ENCODE data around the gene KATNBL1. TPM values are rescaled to one million over a fixed set of nuclear protein-coding genes. Genes with fewer than 3 reads are reported as not detected.

KATNBL1 gene
- total and polyA plus RNA-seq, 7 experiments from 2014 or later, result 21.8 to 41.1 (median 33.0) TPM

DNA sequence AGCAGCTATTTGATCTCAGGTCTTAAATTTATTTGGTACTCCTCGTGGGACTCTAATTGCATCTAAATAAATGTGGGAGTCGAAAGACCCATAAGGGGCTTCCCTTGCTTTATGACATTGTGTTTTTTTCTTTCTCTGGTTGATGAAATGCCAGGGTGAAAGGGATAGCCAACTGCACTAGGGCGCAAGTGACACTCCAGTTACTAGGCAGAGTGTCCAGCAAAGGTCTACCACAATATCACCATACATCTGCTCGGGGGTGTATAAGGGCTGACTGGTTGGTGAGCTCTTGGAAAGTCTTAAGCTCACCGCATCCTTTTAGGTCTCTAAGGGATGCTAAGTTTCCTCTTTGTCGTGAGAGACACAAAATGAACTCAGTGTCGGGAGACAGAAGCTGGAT, 54.0 kb downstream of the KATNBL1 start:
- Histone ChIP-seq H3K27me3 (ENCODE audit: control insufficient read depth in 2 of 2, insufficient read depth in 2 of 2, low read length in 2 of 2) (no peaks in the 10 kb centered on the region), H3K36me3 (ENCODE audit: control insufficient read depth in 2 of 3, insufficient read depth in 3 of 3, low read length in 3 of 3) (peaks cover 5 to 46% (median 5%) of the 10 kb centered on the region in 3 experiments), H3K27ac (ENCODE audit: low read depth, low read length) (no peak overlapping the region), H3K4me3 (ENCODE audit: low read length) (no peak overlapping the region), H3K9me3 (ENCODE audit: control insufficient read depth in 2 of 3, low read length in 3 of 3) (peaks cover 0 to 26% (median 7%) of the 10 kb centered on the region in 3 experiments), H3K4me1 (ENCODE audit: control insufficient read depth in 2 of 2, insufficient read depth in 2 of 2, low read length in 2 of 2) (no peaks in the 10 kb centered on the region)
- ATAC-seq (no peak), DNase-seq (no peak)
- ChIA-PET POLR2A (no interaction called here), CTCF (no interaction called here)
- Mint-ChIP-seq H3K4me1 (no peaks in the 10 kb centered on the region), H3K36me3 (peaks cover 23 to 83% (median 73%) of the 10 kb centered on the region in 5 donors), H3K27me3 (no peaks in the 10 kb centered on the region), H3K27ac (no peak overlapping the region), H3K4me3 (no peak overlapping the region), H3K9me3 (peaks cover 6 to 45% (median 22%) of the 10 kb centered on the region in 11 donors)
- intact Hi-C loops (cut with micrococcal nuclease), result no loop called here

- POLR2A ChIA-PET, result interaction anchor here (0.7 kb wide), 1 partner anchor 36 kb away, joined by 4 read pairs; no protein-coding TSS in a partner anchor
Measured at GRCh38 chr15:34154725-34155204, 55.1 kb downstream of the KATNBL1 start.

GRCh38 chr15:34147371-34148140, 62.3 kb downstream of the KATNBL1 start:
- ChIA-PET CTCF (no interaction called here), POLR2A (no interaction called here)
- Histone ChIP-seq H3K4me3 (ENCODE audit: low read length) (no peak overlapping the region), H3K36me3 (ENCODE audit: control insufficient read depth in 2 of 3, insufficient read depth in 3 of 3, low read length in 3 of 3) (peaks cover 1 to 28% (median 4%) of the 10 kb centered on the region in 3 experiments), H3K27me3 (ENCODE audit: control insufficient read depth in 2 of 2, insufficient read depth in 2 of 2, low read length in 2 of 2) (no peaks in the 10 kb centered on the region), H3K27ac (ENCODE audit: low read depth, low read length) (no peak overlapping the region), H3K9me3 (ENCODE audit: control insufficient read depth in 2 of 3, low read length in 3 of 3) (no peaks in the 10 kb centered on the region), H3K4me1 (ENCODE audit: control insufficient read depth in 2 of 2, insufficient read depth in 2 of 2, low read length in 2 of 2) (no peaks in the 10 kb centered on the region)
- Mint-ChIP-seq H3K36me3 (peaks cover 0 to 47% (median 25%) of the 10 kb centered on the region in 5 donors), H3K27ac (peak overlapping the region in 4 of 9 donors; percentile 1 to 64 (median 23)), H3K4me1 (no peaks in the 10 kb centered on the region), H3K9me3 (no peaks in the 10 kb centered on the region), H3K27me3 (no peaks in the 10 kb centered on the region), H3K4me3 (no peak overlapping the region)
- ATAC-seq (no peak), DNase-seq (no peak)
- intact Hi-C loops (cut with micrococcal nuclease), result no loop called here

More at GRCh38 chr15:34154725-34155204, 55.1 kb downstream of the KATNBL1 start:
- DNase-seq (no peak), ATAC-seq (no peak)
- Mint-ChIP-seq H3K36me3 (peaks cover 16 to 82% (median 70%) of the 10 kb centered on the region in 5 donors), H3K4me1 (no peaks in the 10 kb centered on the region), H3K27ac (peak overlapping the region in 1 of 9 donors; percentile 1), H3K9me3 (peaks cover 5 to 34% (median 20%) of the 10 kb centered on the region in 11 donors), H3K27me3 (no peaks in the 10 kb centered on the region), H3K4me3 (peak overlapping the region in 1 of 10 donors; percentile 6)
- Histone ChIP-seq H3K9me3 (ENCODE audit: control insufficient read depth in 2 of 3, low read length in 3 of 3) (peaks cover 0 to 22% (median 7%) of the 10 kb centered on the region in 3 experiments), H3K27ac (ENCODE audit: low read depth, low read length) (no peak overlapping the region), H3K4me3 (ENCODE audit: low read length) (no peak overlapping the region), H3K4me1 (ENCODE audit: control insufficient read depth in 2 of 2, insufficient read depth in 2 of 2, low read length in 2 of 2) (no peaks in the 10 kb centered on the region), H3K27me3 (ENCODE audit: control insufficient read depth in 2 of 2, insufficient read depth in 2 of 2, low read length in 2 of 2) (no peaks in the 10 kb centered on the region), H3K36me3 (ENCODE audit: control insufficient read depth in 2 of 3, insufficient read depth in 3 of 3, low read length in 3 of 3) (peaks cover 0 to 43% (median 5%) of the 10 kb centered on the region in 3 experiments)
- intact Hi-C loops (cut with micrococcal nuclease), result no loop called here
- CTCF ChIA-PET, result interaction anchor here (0.9 kb wide), 1 partner anchor 213 kb away, joined by 4 read pairs; no protein-coding TSS in a partner anchor

- no peak overlapping the region for H3K4me3 ChIP-seq (ENCODE audit: low read length)
- no peaks in the 10 kb centered on the region for H3K36me3 ChIP-seq (ENCODE audit: control insufficient read depth in 2 of 3, insufficient read depth in 3 of 3, low read length in 3 of 3)
- Mint-ChIP-seq H3K27ac (no peak overlapping the region), H3K27me3 (no peaks in the 10 kb centered on the region), H3K4me1 (no peaks in the 10 kb centered on the region), H3K4me3 (no peak overlapping the region), H3K9me3 (no peaks in the 10 kb centered on the region), H3K36me3 (peaks cover 0 to 9% (median 0%) of the 10 kb centered on the region in 5 donors)
- ChIA-PET POLR2A (no interaction called here), CTCF (no interaction called here)
- no peak for ATAC-seq
- intact Hi-C loops (cut with micrococcal nuclease), result no loop called here
- no peaks in the 10 kb centered on the region for H3K9me3 ChIP-seq (ENCODE audit: control insufficient read depth in 2 of 3, low read length in 3 of 3)
- H3K4me1 ChIP-seq (ENCODE audit: control insufficient read depth in 2 of 2, insufficient read depth in 2 of 2, low read length in 2 of 2), result no peaks in the 10 kb centered on the region
- H3K27me3 ChIP-seq (ENCODE audit: control insufficient read depth in 2 of 2, insufficient read depth in 2 of 2, low read length in 2 of 2), result no peaks in the 10 kb centered on the region
- no peak for DNase-seq
- no peak overlapping the region for H3K27ac ChIP-seq (ENCODE audit: low read depth, low read length)
Measured at GRCh38 chr15:34133511-34133910, 76.4 kb downstream of the KATNBL1 start.

DNA sequence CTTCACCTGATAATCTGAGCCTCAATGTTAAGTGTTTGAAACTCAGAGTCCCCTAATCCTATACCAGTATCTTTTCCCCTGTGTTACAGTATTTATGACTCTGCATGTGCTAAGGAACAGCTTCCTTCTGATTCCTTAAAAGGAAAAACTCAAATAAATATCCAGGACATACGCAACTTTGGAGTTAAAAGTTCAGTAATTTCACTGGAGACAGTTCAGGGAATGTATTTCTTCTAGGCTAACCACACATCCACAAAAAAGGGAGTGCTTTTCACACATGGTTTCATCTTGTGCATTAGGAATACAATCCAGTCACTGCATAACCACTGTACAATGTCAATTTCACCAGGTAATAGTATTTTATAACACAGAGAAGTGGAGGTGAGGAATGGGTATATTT, 77.0 kb downstream of the KATNBL1 start:
- Histone ChIP-seq H3K4me1 (ENCODE audit: control insufficient read depth in 2 of 2, insufficient read depth in 2 of 2, low read length in 2 of 2) (no peaks in the 10 kb centered on the region), H3K4me3 (ENCODE audit: low read length) (no peak overlapping the region), H3K9me3 (ENCODE audit: control insufficient read depth in 2 of 3, low read length in 3 of 3) (no peaks in the 10 kb centered on the region), H3K27ac (ENCODE audit: low read depth, low read length) (no peak overlapping the region), H3K27me3 (ENCODE audit: control insufficient read depth in 2 of 2, insufficient read depth in 2 of 2, low read length in 2 of 2) (no peaks in the 10 kb centered on the region), H3K36me3 (ENCODE audit: control insufficient read depth in 2 of 3, insufficient read depth in 3 of 3, low read length in 3 of 3) (no peaks in the 10 kb centered on the region)
- ChIA-PET CTCF (no interaction called here), POLR2A (no interaction called here)
- Mint-ChIP-seq H3K4me1 (no peaks in the 10 kb centered on the region), H3K4me3 (no peak overlapping the region), H3K9me3 (peaks cover 0 to 2% (median 0%) of the 10 kb centered on the region in 11 donors), H3K36me3 (peaks cover 0 to 5% (median 0%) of the 10 kb centered on the region in 5 donors), H3K27ac (no peak overlapping the region), H3K27me3 (no peaks in the 10 kb centered on the region)
- intact Hi-C loops (cut with micrococcal nuclease), result no loop called here
- no peak for DNase-seq
- no peak for ATAC-seq

DNA sequence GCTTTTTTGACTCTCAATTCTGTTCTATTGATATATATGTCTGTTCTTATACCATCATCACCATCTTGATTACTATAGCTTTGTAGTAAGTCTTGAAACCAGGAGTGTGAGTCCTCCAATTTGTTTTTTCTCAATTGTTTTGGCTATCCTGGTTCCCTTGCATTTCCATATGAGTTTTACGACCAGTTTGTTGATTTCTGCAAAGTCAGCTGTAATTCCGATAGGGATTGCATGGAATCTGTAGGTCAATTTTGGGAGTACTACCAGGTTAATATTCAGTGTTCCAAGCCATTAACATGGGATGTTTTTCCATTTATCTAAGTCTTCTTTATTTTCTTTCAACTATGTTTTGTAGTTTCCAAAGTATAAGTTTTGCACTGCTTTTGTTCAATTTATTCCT, 81.0 kb downstream of the KATNBL1 start:
- DNase-seq, result no peak
- Mint-ChIP-seq H3K36me3 (peaks cover 0 to 5% (median 0%) of the 10 kb centered on the region in 5 donors), H3K9me3 (peaks cover 0 to 9% (median 0%) of the 10 kb centered on the region in 11 donors), H3K27ac (no peak overlapping the region), H3K4me1 (no peaks in the 10 kb centered on the region), H3K4me3 (no peak overlapping the region), H3K27me3 (peaks cover 0 to 12% (median 0%) of the 10 kb centered on the region in 5 donors)
- ChIA-PET CTCF (no interaction called here), POLR2A (no interaction called here)
- ATAC-seq, result no peak
- Histone ChIP-seq H3K27ac (ENCODE audit: low read depth, low read length) (no peak overlapping the region), H3K4me3 (ENCODE audit: low read length) (no peak overlapping the region), H3K4me1 (ENCODE audit: control insufficient read depth in 2 of 2, insufficient read depth in 2 of 2, low read length in 2 of 2) (no peaks in the 10 kb centered on the region), H3K9me3 (ENCODE audit: control insufficient read depth in 2 of 3, low read length in 3 of 3) (no peaks in the 10 kb centered on the region), H3K36me3 (ENCODE audit: control insufficient read depth in 2 of 3, insufficient read depth in 3 of 3, low read length in 3 of 3) (no peaks in the 10 kb centered on the region), H3K27me3 (ENCODE audit: control insufficient read depth in 2 of 2, insufficient read depth in 2 of 2, low read length in 2 of 2) (no peaks in the 10 kb centered on the region)
- intact Hi-C loops (cut with micrococcal nuclease), result no loop called here
